WERI-Rb-1 (cell line): ENCODE results near the gene ROBO1.
"Not testable (repeated sequence)": the region's sequence is repeated elsewhere in the genome, so short reads cannot be mapped to it uniquely, and the experiment has no call there.

Experiments
- DNase-seq: peaks from one replicate; pipeline ENCODE4 v3.0.0-alpha.2; 2020
- H3K27ac ChIP-seq: fragments of 250-450 bp; sonication (Bioruptor Pico); 2 replicates; pipeline ENCODE4 v1.5.1; 2020; ENCODE audit warnings: mild to moderate bottlenecking, moderate library complexity
- H3K27me3 ChIP-seq: fragments of 250-450 bp; sonication (Bioruptor Pico); 2 replicates; pipeline ENCODE4 v1.5.1; 2021; ENCODE audit warnings: mild to moderate bottlenecking, low read depth, moderate library complexity; ENCODE audit not compliant: insufficient read depth, severe bottlenecking
- H3K36me3 ChIP-seq: fragments of 250-450 bp; sonication (Bioruptor Pico); 2 replicates; pipeline ENCODE4 v1.5.1; 2020; ENCODE audit warnings: mild to moderate bottlenecking, moderate library complexity
- H3K4me3 ChIP-seq: 2 replicates; pipeline ENCODE4 v1.5.1; 2011; ENCODE audit warnings: low read depth, mild to moderate bottlenecking, control low read depth, low read length
- H3K9me3 ChIP-seq: fragments of 250-450 bp; sonication (Bioruptor Pico); 2 replicates; pipeline ENCODE4 v1.5.1; 2021; ENCODE audit warnings: mild to moderate bottlenecking, moderate library complexity; ENCODE audit not compliant: severe bottlenecking
- CTCF ChIP-seq: IDR thresholded peaks from 2 replicates; pipeline ENCODE4 v1.5.1; 2011; ENCODE audit warnings: low read depth, mild to moderate bottlenecking, control low read depth, inconsistent platforms, low read length

ROBO1 gene

GRCh38 chr3:79317551-79318518 lies 450.0 kb downstream of the ROBO1 start:
- no peak overlapping the region for H3K27ac ChIP-seq
- no peaks in the 10 kb centered on the region for H3K27me3 ChIP-seq
- no peaks in the 10 kb centered on the region for H3K9me3 ChIP-seq
- TF ChIP-seq CTCF: no peak
- H3K4me3 ChIP-seq: no peak overlapping the region
- no peaks in the 10 kb centered on the region for H3K36me3 ChIP-seq
- DNase-seq: no peak

- Histone ChIP-seq H3K9me3 (no peaks in the 10 kb centered on the region), H3K27me3 (no peaks in the 10 kb centered on the region), H3K27ac (no peak overlapping the region), H3K36me3 (no peaks in the 10 kb centered on the region), H3K4me3 (no peak overlapping the region)
- DNase-seq: no peak
- TF ChIP-seq CTCF: no peak
Observed at GRCh38 chr3:79314962-79315361, 452.8 kb downstream of the ROBO1 start.

- DNase-seq: no peak
- no peaks in the 10 kb centered on the region for H3K27me3 ChIP-seq
- no peak overlapping the region for H3K4me3 ChIP-seq
- H3K27ac ChIP-seq: no peak overlapping the region
- no peaks in the 10 kb centered on the region for H3K36me3 ChIP-seq
- H3K9me3 ChIP-seq: no peaks in the 10 kb centered on the region
- no peak for TF ChIP-seq CTCF
Observed at GRCh38 chr3:79314544-79314943, 453.3 kb downstream of the ROBO1 start.

GRCh38 chr3:79310016-79310415 lies 457.8 kb downstream of the ROBO1 start:
- H3K4me3 ChIP-seq: no peak overlapping the region
- TF ChIP-seq CTCF: no peak
- no peaks in the 10 kb centered on the region for H3K27me3 ChIP-seq
- H3K27ac ChIP-seq: no peak overlapping the region
- no peak for DNase-seq
- H3K9me3 ChIP-seq: no peaks in the 10 kb centered on the region
- no peaks in the 10 kb centered on the region for H3K36me3 ChIP-seq

- no peaks in the 10 kb centered on the region for H3K36me3 ChIP-seq
- no peak overlapping the region for H3K4me3 ChIP-seq
- no peak for TF ChIP-seq CTCF
- DNase-seq: no peak
- H3K27me3 ChIP-seq: no peaks in the 10 kb centered on the region
- H3K27ac ChIP-seq: no peak overlapping the region
- no peaks in the 10 kb centered on the region for H3K9me3 ChIP-seq
Observed at GRCh38 chr3:79306934-79307570, 460.7 kb downstream of the ROBO1 start.

GRCh38 chr3:79299949-79300635 lies 467.7 kb downstream of the ROBO1 start:
- not testable (repeated sequence) for H3K36me3 ChIP-seq, H3K27ac ChIP-seq, H3K9me3 ChIP-seq, H3K4me3 ChIP-seq, H3K27me3 ChIP-seq, DNase-seq
